H1 (cell line): ENCODE results near the gene CALM1.

Source experiments
- CTCF ChIP-seq, 3 experiments: IDR thresholded peaks; 1 replicate in 2 of 3; 2 replicates in 1 of 3; pipeline versions ENCODE4 v1.5.1 to v1.6.1; 2011; ENCODE audit warnings: low read length in 3 of 3, mild to moderate bottlenecking in 3 of 3, inconsistent platforms in 2 of 3, low read depth in 1 of 3, moderate library complexity in 1 of 3; ENCODE audit not compliant: insufficient read depth in 1 of 3; ENCODE audit errors: control extremely low read depth in 1 of 3
- E2F6 ChIP-seq: IDR thresholded peaks from 2 replicates; pipeline ENCODE4 v1.6.1; 2012; ENCODE audit warnings: inconsistent platforms
- GTF2F1 ChIP-seq: IDR thresholded peaks from 2 replicates; pipeline ENCODE4 v1.6.1; 2012; ENCODE audit warnings: low read depth, low read length, improper control_type of control experiment, borderline replicate concordance

- TF ChIP-seq CTCF (IDR thresholded peaks at IDR 0.05; ENCODE audit: control extremely low read depth in 1 of 3, insufficient read depth in 1 of 3, low read depth in 1 of 3, low read length in 3 of 3) (no peak), GTF2F1 (no peak), E2F6 (no peak)
Measured at GRCh38 chr14:90452366-90452765, 55.5 kb downstream of the CALM1 start.
